ENCODE measurements around the gene SPIRE1.
"Not testable (repeated sequence)": the region's sequence is repeated elsewhere in the genome, so short reads cannot be mapped to it uniquely, and the experiment has no call there.

DNA sequence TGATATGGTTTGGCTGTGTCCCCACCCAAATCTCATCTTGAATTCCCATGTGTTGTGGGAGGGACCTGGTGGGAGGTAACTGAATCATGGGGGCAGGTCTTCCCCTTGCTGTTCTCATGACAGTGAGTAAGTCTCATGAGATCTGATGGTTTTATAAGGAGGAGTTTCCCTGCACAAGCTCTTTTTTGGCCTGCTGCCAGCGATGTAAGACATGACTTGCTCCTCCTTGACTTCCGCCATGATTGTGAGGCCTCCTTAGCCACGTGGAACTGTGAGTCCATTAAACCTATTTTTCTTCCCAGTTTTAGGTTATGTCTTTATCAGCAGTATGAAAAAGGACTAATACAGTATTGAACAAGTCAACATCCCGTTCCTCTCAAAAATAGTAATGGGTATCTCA lies 118.7 kb downstream of the SPIRE1 start:
- not testable (repeated sequence) for TF ChIP-seq EP300 (conservative IDR thresholded peaks at IDR 0.05; ENCODE audit: poor library complexity, severe bottlenecking); EZH2 (IDR thresholded peaks at IDR 0.05; ENCODE audit: borderline replicate concordance, insufficient read depth, low read length, poor library complexity, severe bottlenecking); POLR2AphosphoS5 (IDR thresholded peaks at IDR 0.05); SMC3 (conservative IDR thresholded peaks at IDR 0.05; ENCODE audit: poor library complexity); RAD21 (conservative IDR thresholded peaks at IDR 0.05); TAF1 (IDR thresholded peaks at IDR 0.05; ENCODE audit: low read depth); MXI1 (conservative IDR thresholded peaks at IDR 0.05; ENCODE audit: poor library complexity, severe bottlenecking)
- TF ChIP-seq, protein P1, sequence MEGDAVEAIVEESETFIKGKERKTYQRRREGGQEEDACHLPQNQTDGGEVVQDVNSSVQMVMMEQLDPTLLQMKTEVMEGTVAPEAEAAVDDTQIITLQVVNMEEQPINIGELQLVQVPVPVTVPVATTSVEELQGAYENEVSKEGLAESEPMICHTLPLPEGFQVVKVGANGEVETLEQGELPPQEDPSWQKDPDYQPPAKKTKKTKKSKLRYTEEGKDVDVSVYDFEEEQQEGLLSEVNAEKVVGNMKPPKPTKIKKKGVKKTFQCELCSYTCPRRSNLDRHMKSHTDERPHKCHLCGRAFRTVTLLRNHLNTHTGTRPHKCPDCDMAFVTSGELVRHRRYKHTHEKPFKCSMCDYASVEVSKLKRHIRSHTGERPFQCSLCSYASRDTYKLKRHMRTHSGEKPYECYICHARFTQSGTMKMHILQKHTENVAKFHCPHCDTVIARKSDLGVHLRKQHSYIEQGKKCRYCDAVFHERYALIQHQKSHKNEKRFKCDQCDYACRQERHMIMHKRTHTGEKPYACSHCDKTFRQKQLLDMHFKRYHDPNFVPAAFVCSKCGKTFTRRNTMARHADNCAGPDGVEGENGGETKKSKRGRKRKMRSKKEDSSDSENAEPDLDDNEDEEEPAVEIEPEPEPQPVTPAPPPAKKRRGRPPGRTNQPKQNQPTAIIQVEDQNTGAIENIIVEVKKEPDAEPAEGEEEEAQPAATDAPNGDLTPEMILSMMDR (IDR thresholded peaks at IDR 0.05; ENCODE audit: poor library complexity, severe bottlenecking) = not testable (repeated sequence)
- TF ChIP-seq, protein P2, sequence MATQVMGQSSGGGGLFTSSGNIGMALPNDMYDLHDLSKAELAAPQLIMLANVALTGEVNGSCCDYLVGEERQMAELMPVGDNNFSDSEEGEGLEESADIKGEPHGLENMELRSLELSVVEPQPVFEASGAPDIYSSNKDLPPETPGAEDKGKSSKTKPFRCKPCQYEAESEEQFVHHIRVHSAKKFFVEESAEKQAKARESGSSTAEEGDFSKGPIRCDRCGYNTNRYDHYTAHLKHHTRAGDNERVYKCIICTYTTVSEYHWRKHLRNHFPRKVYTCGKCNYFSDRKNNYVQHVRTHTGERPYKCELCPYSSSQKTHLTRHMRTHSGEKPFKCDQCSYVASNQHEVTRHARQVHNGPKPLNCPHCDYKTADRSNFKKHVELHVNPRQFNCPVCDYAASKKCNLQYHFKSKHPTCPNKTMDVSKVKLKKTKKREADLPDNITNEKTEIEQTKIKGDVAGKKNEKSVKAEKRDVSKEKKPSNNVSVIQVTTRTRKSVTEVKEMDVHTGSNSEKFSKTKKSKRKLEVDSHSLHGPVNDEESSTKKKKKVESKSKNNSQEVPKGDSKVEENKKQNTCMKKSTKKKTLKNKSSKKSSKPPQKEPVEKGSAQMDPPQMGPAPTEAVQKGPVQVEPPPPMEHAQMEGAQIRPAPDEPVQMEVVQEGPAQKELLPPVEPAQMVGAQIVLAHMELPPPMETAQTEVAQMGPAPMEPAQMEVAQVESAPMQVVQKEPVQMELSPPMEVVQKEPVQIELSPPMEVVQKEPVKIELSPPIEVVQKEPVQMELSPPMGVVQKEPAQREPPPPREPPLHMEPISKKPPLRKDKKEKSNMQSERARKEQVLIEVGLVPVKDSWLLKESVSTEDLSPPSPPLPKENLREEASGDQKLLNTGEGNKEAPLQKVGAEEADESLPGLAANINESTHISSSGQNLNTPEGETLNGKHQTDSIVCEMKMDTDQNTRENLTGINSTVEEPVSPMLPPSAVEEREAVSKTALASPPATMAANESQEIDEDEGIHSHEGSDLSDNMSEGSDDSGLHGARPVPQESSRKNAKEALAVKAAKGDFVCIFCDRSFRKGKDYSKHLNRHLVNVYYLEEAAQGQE (IDR thresholded peaks at IDR 0.05; ENCODE audit: borderline replicate concordance) = not testable (repeated sequence)

Measured in neural cell (in vitro differentiated cells).